AG09319 (cell line): ENCODE data around the gene GLE1.

Experiments used
- DNase-seq: peaks from one replicate; pipeline ENCODE4 v3.0.0-alpha.2; 2010; ENCODE audit warnings: low read depth; ENCODE audit errors: extremely low read depth
- CTCF ChIP-seq: IDR thresholded peaks from 2 replicates; pipeline ENCODE4 v1.5.1; 2011; ENCODE audit warnings: low read depth, mild to moderate bottlenecking, inconsistent platforms, low read length, moderate library complexity

GLE1 gene

GRCh38 chr9:128546504-128546903 is 42.0 kb downstream of the GLE1 start:
- TF ChIP-seq CTCF, result no peak
- no peak for DNase-seq

GRCh38 chr9:128548876-128549275 is 44.4 kb downstream of the GLE1 start:
- no peak for TF ChIP-seq CTCF
- DNase-seq, result no peak

GRCh38 chr9:128550226-128550625 is 45.7 kb downstream of the GLE1 start:
- DNase-seq, result no peak
- no peak for TF ChIP-seq CTCF

- no peak for DNase-seq
- TF ChIP-seq CTCF, result no peak
These were observed 46.5 kb downstream of the GLE1 start for GRCh38 chr9:128550770-128551656.

GRCh38 chr9:128551657-128552152 is 47.2 kb downstream of the GLE1 start:
- no peak for TF ChIP-seq CTCF
- DNase-seq, result no peak

- TF ChIP-seq CTCF, result no peak
- peak; percentile 71 for DNase-seq
These were observed 47.7 kb downstream of the GLE1 start, which contains the start of gene SPTAN1 for GRCh38 chr9:128552153-128552743. TSS of gene SPTAN1 (plus strand) at chr9:128552587. CDS start at chr9:128566741, 14,154 bp downstream.
